AG04449 (cell line): ENCODE results near the gene HNRNPA3.

Experiments
- CTCF ChIA-PET: fragments of 350-600 bp; formaldehyde crosslinking; extraction: SDS; loops from one replicate; lab custom pipeline; 2021; ENCODE audit warnings: antibody characterized with exemption; lab: Yijun Ruan, JAX
- POLR2A ChIA-PET: fragments of 400-600, 350-600 bp; formaldehyde crosslinking; extraction: SDS; loops from one replicate; lab custom pipeline; 2020; ENCODE audit warnings: antibody characterized with exemption, inconsistent platforms; lab: Yijun Ruan, JAX
- DNase-seq: peaks from one replicate; pipeline ENCODE4 v3.0.0-alpha.2; 2010; ENCODE audit warnings: low read depth, low spot score
- H3K4me3 ChIP-seq: 2 replicates; pipeline ENCODE4 v1.5.1; 2011; ENCODE audit warnings: low read depth, mild to moderate bottlenecking, control low read depth, low read length
- TF ChIP-seq, protein P1 (sequence below): IDR thresholded peaks from one replicate; pipeline ENCODE4 v1.5.1; 2011; ENCODE audit warnings: mild to moderate bottlenecking, moderate library complexity, low read length, control low read depth, inconsistent platforms; ENCODE audit not compliant: insufficient read depth; ENCODE audit errors: missing control alignments

HNRNPA3 gene

DNA sequence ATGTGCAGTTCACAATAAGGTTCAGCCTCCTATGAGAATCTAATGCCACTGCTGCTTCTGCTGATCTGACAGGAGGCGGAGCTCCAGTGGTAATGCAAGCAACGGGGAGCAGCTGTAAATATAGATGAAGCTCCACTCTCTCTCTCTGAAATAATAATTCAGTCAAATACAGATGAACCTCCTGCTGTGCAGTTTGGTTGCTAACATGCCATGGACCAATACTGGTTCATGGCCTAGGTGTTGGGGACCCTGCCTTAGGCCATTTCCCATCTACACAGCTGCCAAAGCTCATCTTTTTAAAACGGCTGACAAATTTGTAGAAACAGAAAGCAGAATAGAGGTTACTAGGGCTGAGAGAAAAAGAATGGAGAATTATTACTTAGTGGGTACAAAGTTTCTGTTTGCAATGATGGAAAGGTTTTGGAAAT is 10.7 kb upstream of the HNRNPA3 start:
- TF ChIP-seq, protein P1, sequence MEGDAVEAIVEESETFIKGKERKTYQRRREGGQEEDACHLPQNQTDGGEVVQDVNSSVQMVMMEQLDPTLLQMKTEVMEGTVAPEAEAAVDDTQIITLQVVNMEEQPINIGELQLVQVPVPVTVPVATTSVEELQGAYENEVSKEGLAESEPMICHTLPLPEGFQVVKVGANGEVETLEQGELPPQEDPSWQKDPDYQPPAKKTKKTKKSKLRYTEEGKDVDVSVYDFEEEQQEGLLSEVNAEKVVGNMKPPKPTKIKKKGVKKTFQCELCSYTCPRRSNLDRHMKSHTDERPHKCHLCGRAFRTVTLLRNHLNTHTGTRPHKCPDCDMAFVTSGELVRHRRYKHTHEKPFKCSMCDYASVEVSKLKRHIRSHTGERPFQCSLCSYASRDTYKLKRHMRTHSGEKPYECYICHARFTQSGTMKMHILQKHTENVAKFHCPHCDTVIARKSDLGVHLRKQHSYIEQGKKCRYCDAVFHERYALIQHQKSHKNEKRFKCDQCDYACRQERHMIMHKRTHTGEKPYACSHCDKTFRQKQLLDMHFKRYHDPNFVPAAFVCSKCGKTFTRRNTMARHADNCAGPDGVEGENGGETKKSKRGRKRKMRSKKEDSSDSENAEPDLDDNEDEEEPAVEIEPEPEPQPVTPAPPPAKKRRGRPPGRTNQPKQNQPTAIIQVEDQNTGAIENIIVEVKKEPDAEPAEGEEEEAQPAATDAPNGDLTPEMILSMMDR = no peak
- ChIA-PET CTCF (interaction anchor here (1.1 kb wide), 1 partner anchor 40 kb away, joined by 3 read pairs; no protein-coding TSS in a partner anchor), POLR2A (interaction anchor here (1.1 kb wide), 1 partner anchor 11 kb away, joined by 6 read pairs; the partner anchor contains the start of gene HNRNPA3)
- no peak overlapping the region for H3K4me3 ChIP-seq
- DNase-seq = no peak

DNA sequence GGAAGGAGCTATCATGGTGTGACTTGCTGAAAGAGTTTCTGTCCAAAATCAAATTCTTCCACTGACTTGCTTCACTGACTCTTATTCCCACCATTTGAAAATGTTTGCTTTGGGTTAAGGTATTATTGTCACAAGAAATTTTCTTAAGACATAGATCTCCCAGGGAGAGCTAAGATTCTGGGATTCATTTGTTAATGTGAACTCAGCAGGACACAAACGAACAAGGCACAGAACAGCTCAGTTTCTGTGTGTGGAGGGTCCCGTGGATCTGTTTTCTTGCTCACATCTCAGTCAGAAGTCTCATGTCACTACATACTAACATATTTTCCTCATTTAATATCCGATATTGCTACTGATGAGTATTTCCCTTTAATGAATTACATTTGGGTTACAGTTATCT is 8.2 kb upstream of the HNRNPA3 start:
- TF ChIP-seq, protein P1 = no peak
- ChIA-PET POLR2A (no interaction called here), CTCF (interaction anchor here (0.7 kb wide), 1 partner anchor 10 kb away, joined by 3 read pairs; no protein-coding TSS in a partner anchor)
- no peak overlapping the region for H3K4me3 ChIP-seq
- no peak for DNase-seq

DNA sequence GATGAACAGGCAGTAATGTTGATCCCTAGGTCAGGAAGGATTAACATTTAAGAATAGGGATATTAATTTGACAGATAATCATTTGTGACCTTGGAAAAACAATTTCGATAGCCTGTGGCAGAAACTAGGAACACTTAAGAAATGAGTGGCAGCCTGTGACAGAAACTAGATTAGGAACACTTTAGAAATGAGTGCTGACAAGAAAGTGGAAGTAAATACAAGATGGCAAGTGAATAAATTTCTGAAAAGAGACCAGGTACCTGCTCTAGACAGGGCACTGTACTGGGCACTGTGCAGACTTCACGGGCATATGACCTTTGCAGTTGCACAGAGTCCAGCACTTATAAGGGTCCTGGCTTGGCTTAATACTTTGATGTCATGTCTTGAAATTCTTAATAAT is 5.5 kb upstream of the HNRNPA3 start:
- DNase-seq = no peak
- ChIA-PET POLR2A (no interaction called here), CTCF (no interaction called here)
- H3K4me3 ChIP-seq = no peak overlapping the region
- TF ChIP-seq, protein P1 = no peak

DNA sequence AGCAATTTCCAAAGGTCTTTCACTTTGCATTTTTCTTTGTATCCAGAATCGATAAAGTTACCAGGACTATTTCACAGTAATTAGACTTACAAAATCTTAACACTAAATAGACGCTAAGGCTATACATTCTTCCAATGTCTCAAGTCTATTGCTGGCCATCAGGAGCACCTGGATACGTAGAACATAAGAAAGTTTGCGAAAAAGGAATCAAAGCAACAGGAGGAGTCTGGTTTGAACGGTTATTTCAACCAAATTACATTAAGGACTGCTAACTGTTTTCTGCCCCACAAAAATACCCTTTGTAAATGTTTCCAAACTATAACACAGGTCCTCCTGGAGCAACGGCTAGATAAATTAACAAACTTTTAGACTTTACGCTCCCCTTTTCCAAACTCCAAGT is 1.4 kb upstream of the HNRNPA3 start:
- peak overlapping the region; percentile 63 for H3K4me3 ChIP-seq
- TF ChIP-seq, protein P1 = no peak
- DNase-seq = no peak
- POLR2A ChIA-PET = interaction anchor here (1.7 kb wide), 2 partner anchors 45 to 53 kb away, joined by 9 to 20 read pairs; partner anchors contain the start of gene NFE2L2
- CTCF ChIA-PET = interaction anchor here (1.0 to 1.5 kb wide), 2 partner anchors 12 to 47 kb away, joined by 4 read pairs; no protein-coding TSS in a partner anchor

DNA sequence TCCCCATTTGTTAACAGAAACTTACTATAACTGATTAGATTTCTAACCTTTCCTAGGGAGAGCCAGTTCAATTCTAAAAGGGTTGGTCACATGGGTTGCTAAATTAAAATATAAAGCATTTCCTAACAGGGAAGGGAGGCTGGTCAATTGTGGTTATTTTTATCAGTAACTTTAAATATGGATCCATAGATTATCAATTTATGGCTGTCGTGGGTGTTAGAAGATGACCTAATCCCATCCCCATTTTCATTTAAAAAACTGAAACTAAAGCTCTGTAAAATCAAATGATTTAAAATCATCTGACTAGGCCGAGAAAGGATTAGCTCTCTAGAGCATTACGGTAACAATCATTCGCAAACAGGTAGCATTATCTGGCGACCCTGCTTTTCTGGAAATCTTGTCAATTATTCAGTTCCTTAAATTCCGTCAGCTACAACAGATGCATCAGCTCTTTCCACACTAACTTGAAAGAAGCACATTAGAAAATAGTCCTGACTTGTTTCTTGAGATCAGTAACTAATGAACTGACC is 953 bp upstream of the HNRNPA3 start:
- DNase-seq = no peak
- peak overlapping the region; percentile 63 for H3K4me3 ChIP-seq
- ChIA-PET POLR2A (interaction anchor here (1.0 to 1.7 kb wide), 3 partner anchors 13 to 53 kb away, joined by 3 to 20 read pairs (median 9); partner anchors contain the start of gene NFE2L2), CTCF (interaction anchor here (1.0 to 1.5 kb wide), 2 partner anchors 12 to 47 kb away, joined by 4 read pairs; no protein-coding TSS in a partner anchor)
- TF ChIP-seq, protein P1 = no peak
